Esophagus squamous epithelium (tissue), 5 donors: ENCODE results near the gene DNASE1L3. TPM values are rescaled to one million over a fixed set of nuclear protein-coding genes. Genes with fewer than 3 reads are reported as not detected.

Experiments
- DNase-seq: peaks from one replicate; lab custom pipeline; 2025; lab: John Stamatoyannopoulos, UW
- H3K27ac ChIP-seq, 4 donors: fragments of 200-600 bp; sonication (generic); one replicate each; pipeline ENCODE4 v1.5.1; 2016 to 2019; ENCODE audit warnings: mild to moderate bottlenecking in 1 of 4
- H3K27me3 ChIP-seq, 4 donors: fragments of 200-600 bp; sonication (generic); 1 replicate in 3 of 4; 2 replicates in 1 of 4; pipeline versions ENCODE4 v1.5.1 to v1.6.0; 2017 to 2021; ENCODE audit warnings: antibody characterized with exemption in 1 of 4
- H3K36me3 ChIP-seq, 3 donors: fragments of 200-600 bp; sonication (generic); one replicate each; pipeline ENCODE4 v1.5.1; 2016 to 2019
- H3K4me1 ChIP-seq, 3 donors: fragments of 200-600 bp; sonication (generic); one replicate each; pipeline ENCODE4 v1.5.1; 2017 to 2019
- H3K4me3 ChIP-seq, 4 donors: fragments of 200-600 bp; sonication (generic); 1 replicate in 3 of 4; 2 replicates in 1 of 4; pipeline ENCODE4 v1.5.1; 2016 to 2019; ENCODE audit warnings: mild to moderate bottlenecking in 2 of 4, moderate library complexity in 1 of 4
- H3K9me3 ChIP-seq, 3 donors: fragments of 200-600 bp; sonication (generic); one replicate each; pipeline ENCODE4 v1.5.1; 2016 to 2019
- POLR2A ChIP-seq, 4 donors: fragments of 450-650 bp; IDR thresholded peaks; one replicate each; pipeline ENCODE4 v1.6.1; 2017; ENCODE audit warnings: antibody characterized with exemption in 4 of 4, mild to moderate bottlenecking in 4 of 4, moderate library complexity in 3 of 4
- WGBS, 2 donors: methylation state at CpG; one replicate each; pipeline ENCODE4 v1.1.5; 2018; 5-methylcytosine and 5-hydroxymethylcytosine counted together
- intact Hi-C: fragments of 100-400 bp; cut with DNase I; formaldehyde crosslinking; loops from one replicate; pipeline ENCODE4 v1.15.0; 2022
- total RNA-seq, 4 donors: library from RNA; depleted of rRNA; stranded (reverse); fragments of >200 nt; gene quantifications; one replicate each; pipeline ENCODE4 v1.1.0, GENCODE V29; 2016
- TF ChIP-seq, protein P1 (sequence below), 6 experiments: fragments of 450-650 bp in 4 of 6; fragments of 200-600 bp in 2 of 6; sonication (generic) in 2 of 6; IDR thresholded peaks; one replicate each; pipeline ENCODE4 v1.5.1; 2016 to 2019; ENCODE audit warnings: antibody characterized with exemption in 6 of 6, mild to moderate bottlenecking in 4 of 6, moderate library complexity in 4 of 6
- donor health status: DM: yes; HTN: yes; CAD: no.

DNASE1L3 gene
- total RNA-seq, 4 donors from 2014 or later = 8.3 to 15.3 (median 11.9) TPM

DNA sequence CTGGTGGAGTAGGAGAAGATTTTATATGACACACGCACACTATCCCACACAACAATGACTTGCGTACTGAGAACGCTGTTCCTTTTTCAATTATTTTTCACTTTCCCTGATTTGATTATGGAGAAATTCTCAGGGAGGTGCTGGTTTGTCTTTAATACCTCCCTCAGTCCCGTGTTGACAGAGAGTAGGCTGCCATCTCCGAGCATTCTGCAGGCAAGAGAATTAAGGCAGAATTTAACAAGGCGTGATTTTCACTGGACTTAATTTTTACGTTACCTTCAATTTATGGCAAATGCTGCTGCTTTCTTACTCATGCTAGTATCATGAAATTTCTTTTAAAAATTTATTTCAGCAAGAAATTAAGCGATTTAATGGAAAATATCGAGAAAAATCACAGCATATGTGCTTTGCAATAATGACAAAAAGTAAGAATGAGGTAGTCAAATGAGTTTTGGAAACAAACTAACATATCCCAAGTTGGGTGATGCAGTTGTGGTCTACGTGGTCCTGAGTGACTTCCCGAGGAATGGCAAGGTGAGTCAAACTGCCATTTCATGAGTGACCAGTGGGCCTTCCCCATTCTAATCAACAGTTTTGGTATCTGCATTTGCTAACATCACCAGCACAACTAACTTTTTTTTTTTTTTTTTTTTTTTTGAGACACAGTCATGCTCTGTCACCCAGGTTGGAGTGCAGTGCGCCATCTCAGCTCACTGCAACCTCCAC, 16.9 kb downstream of the DNASE1L3 start:
- Histone ChIP-seq H3K27me3 (no peaks in the 10 kb centered on the region), H3K36me3 (no peaks in the 10 kb centered on the region), H3K4me1 (peaks cover 0 to 25% (median 10%) of the 10 kb centered on the region in 3 donors), H3K4me3 (no peak overlapping the region), H3K9me3 (no peaks in the 10 kb centered on the region), H3K27ac (no peak overlapping the region)
- DNase-seq = no peak
- TF ChIP-seq, protein P1, sequence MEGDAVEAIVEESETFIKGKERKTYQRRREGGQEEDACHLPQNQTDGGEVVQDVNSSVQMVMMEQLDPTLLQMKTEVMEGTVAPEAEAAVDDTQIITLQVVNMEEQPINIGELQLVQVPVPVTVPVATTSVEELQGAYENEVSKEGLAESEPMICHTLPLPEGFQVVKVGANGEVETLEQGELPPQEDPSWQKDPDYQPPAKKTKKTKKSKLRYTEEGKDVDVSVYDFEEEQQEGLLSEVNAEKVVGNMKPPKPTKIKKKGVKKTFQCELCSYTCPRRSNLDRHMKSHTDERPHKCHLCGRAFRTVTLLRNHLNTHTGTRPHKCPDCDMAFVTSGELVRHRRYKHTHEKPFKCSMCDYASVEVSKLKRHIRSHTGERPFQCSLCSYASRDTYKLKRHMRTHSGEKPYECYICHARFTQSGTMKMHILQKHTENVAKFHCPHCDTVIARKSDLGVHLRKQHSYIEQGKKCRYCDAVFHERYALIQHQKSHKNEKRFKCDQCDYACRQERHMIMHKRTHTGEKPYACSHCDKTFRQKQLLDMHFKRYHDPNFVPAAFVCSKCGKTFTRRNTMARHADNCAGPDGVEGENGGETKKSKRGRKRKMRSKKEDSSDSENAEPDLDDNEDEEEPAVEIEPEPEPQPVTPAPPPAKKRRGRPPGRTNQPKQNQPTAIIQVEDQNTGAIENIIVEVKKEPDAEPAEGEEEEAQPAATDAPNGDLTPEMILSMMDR (IDR thresholded peaks at IDR 0.05) = no peak
- TF ChIP-seq POLR2A (IDR thresholded peaks at IDR 0.05) = no peak
- intact Hi-C loops = no loop called here
- WGBS, 2 donors = 92% methylated on average over 12 of the region's 12 CpGs

GRCh38 chr3:58192069-58192468, 18.7 kb downstream of the DNASE1L3 start:
- no peak for TF ChIP-seq POLR2A (IDR thresholded peaks at IDR 0.05)
- TF ChIP-seq, protein P1 (IDR thresholded peaks at IDR 0.05) = no peak
- no peak for DNase-seq
- Histone ChIP-seq H3K36me3 (no peaks in the 10 kb centered on the region), H3K27me3 (no peaks in the 10 kb centered on the region), H3K9me3 (no peaks in the 10 kb centered on the region), H3K4me1 (peaks cover 0 to 24% (median 15%) of the 10 kb centered on the region in 3 donors), H3K4me3 (no peak overlapping the region), H3K27ac (no peak overlapping the region)
- intact Hi-C loops = no loop called here
- WGBS, 2 donors = 75 to 81% methylated on average over 4 of the region's 5 CpGs

GRCh38 chr3:58191361-58191991, 19.3 kb downstream of the DNASE1L3 start:
- WGBS, 2 donors = 69 to 76% methylated on average over 10 of the region's 10 CpGs
- H3K27ac ChIP-seq = no peak overlapping the region
- intact Hi-C loops = no loop called here

GRCh38 chr3:58190882-58191281, 19.9 kb downstream of the DNASE1L3 start:
- no peak overlapping the region for H3K27ac ChIP-seq
- no peaks in the 10 kb centered on the region for H3K27me3 ChIP-seq
- intact Hi-C loops = no loop called here
- peaks cover 0 to 24% (median 15%) of the 10 kb centered on the region in 3 donors for H3K4me1 ChIP-seq
- no peaks in the 10 kb centered on the region for H3K36me3 ChIP-seq
- H3K4me3 ChIP-seq = no peak overlapping the region
- TF ChIP-seq, protein P1 (IDR thresholded peaks at IDR 0.05) = no peak
- H3K9me3 ChIP-seq = no peaks in the 10 kb centered on the region
- no peak for DNase-seq
- WGBS, 2 donors = 75 to 92% methylated on average over 3 to 4 of the region's 4 CpGs

More at GRCh38 chr3:58191361-58191991, 19.3 kb downstream of the DNASE1L3 start:
- H3K36me3 ChIP-seq = no peaks in the 10 kb centered on the region
- no peaks in the 10 kb centered on the region for H3K9me3 ChIP-seq
- H3K4me1 ChIP-seq = peaks cover 0 to 24% (median 15%) of the 10 kb centered on the region in 3 donors
- TF ChIP-seq, protein P1 (IDR thresholded peaks at IDR 0.05) = no peak
- no peak for TF ChIP-seq POLR2A (IDR thresholded peaks at IDR 0.05)
- no peaks in the 10 kb centered on the region for H3K27me3 ChIP-seq
- no peak overlapping the region for H3K4me3 ChIP-seq
- DNase-seq = no peak

DNA sequence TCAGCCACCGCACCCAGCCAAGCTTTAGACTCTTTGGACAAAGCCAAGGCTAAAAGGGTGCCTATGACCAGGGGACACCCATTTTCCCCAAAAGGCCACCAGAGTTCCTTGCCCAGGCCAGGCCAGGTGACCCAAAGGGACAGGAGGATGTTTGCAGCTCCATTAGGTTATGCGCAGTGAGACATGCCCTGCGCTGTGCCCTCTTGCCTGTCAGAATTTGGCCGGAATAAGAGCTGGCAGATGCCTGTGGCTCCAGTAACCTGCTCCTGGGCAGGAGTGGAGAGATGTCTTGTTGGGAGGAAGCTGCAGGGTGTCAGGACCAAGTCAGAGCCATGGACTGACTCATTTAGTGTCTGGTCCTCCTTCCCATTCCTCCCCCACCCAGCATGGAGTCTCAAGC, 20.5 kb downstream of the DNASE1L3 start:
- 100% methylated on average over 2 to 3 of the region's 4 CpGs for WGBS, 2 donors
- H3K4me1 ChIP-seq = peaks cover 0 to 24% (median 15%) of the 10 kb centered on the region in 3 donors
- no peaks in the 10 kb centered on the region for H3K36me3 ChIP-seq
- DNase-seq = no peak
- no peak overlapping the region for H3K27ac ChIP-seq
- no peak overlapping the region for H3K4me3 ChIP-seq
- no peaks in the 10 kb centered on the region for H3K9me3 ChIP-seq
- TF ChIP-seq POLR2A (IDR thresholded peaks at IDR 0.05) = no peak
- TF ChIP-seq, protein P1 (IDR thresholded peaks at IDR 0.05) = no peak
- intact Hi-C loops = no loop called here
- H3K27me3 ChIP-seq = no peaks in the 10 kb centered on the region
